H1 (cell line): Measurements from ENCODE around the gene GALNT11. TPM values are rescaled to one million over a fixed set of nuclear protein-coding genes. Genes with fewer than 3 reads are reported as not detected.

Experiments used
- ASH2L ChIP-seq: fragments of 200-600, 300-600 bp; sonication (generic); IDR thresholded peaks from one replicate; pipeline ENCODE4 v1.7.1; 2017; ENCODE audit warnings: low read length
- BRCA1 ChIP-seq: IDR thresholded peaks from 2 replicates; pipeline ENCODE4 v1.6.1; 2012; ENCODE audit warnings: low read depth, low read length, improper control_type of control experiment
- CEBPB ChIP-seq: IDR thresholded peaks from 2 replicates; pipeline ENCODE4 v1.6.1; 2012; ENCODE audit warnings: low read depth, low read length
- CHD7 ChIP-seq: fragments of 300-600 bp; sonication (generic); IDR thresholded peaks from 2 replicates; pipeline ENCODE4 v1.7.1; 2012; ENCODE audit warnings: low read length, moderate library complexity, mild to moderate bottlenecking, inconsistent platforms; ENCODE audit not compliant: insufficient replicate concordance
- CTBP2 ChIP-seq: IDR thresholded peaks from 2 replicates; pipeline ENCODE4 v1.7.0; 2011; ENCODE audit warnings: borderline replicate concordance, mild to moderate bottlenecking, moderate library complexity, mixed read lengths, low read length; ENCODE audit not compliant: insufficient read depth, insufficient read length
- EGR1 ChIP-seq: IDR thresholded peaks from 2 replicates; pipeline ENCODE4 v1.6.1; 2011; ENCODE audit warnings: low read depth, low read length, borderline replicate concordance
- RAD21 ChIP-seq, 2 experiments: IDR thresholded peaks in 1 of 2; conservative IDR thresholded peaks in 1 of 2; 2 replicates each; pipeline ENCODE4 v1.6.1; 2011; ENCODE audit warnings: low read depth in 2 of 2, low read length in 2 of 2, improper control_type of control experiment in 1 of 2, inconsistent platforms in 1 of 2, mild to moderate bottlenecking in 1 of 2, moderate library complexity in 1 of 2
- RBBP5 ChIP-seq: IDR thresholded peaks from 2 replicates; pipeline ENCODE4 v1.7.1; 2012; ENCODE audit warnings: low read depth, mild to moderate bottlenecking, inconsistent platforms, low read length, moderate library complexity, borderline replicate concordance
- RXRA ChIP-seq: IDR thresholded peaks from 2 replicates; pipeline ENCODE4 v1.6.1; 2011; ENCODE audit warnings: low read depth, mild to moderate bottlenecking, low read length, moderate library complexity; ENCODE audit not compliant: insufficient read depth
- SIRT6 ChIP-seq: IDR thresholded peaks from one replicate; pipeline ENCODE4 v1.7.1; 2012; ENCODE audit warnings: low read length, inconsistent platforms
- SIX5 ChIP-seq: IDR thresholded peaks from 2 replicates; pipeline ENCODE4 v1.6.1; 2011; ENCODE audit warnings: mild to moderate bottlenecking, low read depth, low read length
- TAF7 ChIP-seq: optimal IDR thresholded peaks from 2 replicates; pipeline ENCODE3; 2011; ENCODE audit warnings: low read depth, mild to moderate bottlenecking, inconsistent platforms, low read length, moderate library complexity, borderline replicate concordance
- polyA plus RNA-seq, 7 experiments: library from polyadenylated mRNA; depleted of rRNA in 3 of 7; stranded (reverse) in 5 of 7; unstranded in 2 of 7; fragments of >200 nt in 5 of 7; fragments of 200-250 nt in 2 of 7; gene quantifications; 1 replicate in 5 of 7; 2 replicates in 1 of 7; 4 replicates in 1 of 7; pipeline versions ENCODE4 v1.2.1 to v1.2.3, GENCODE V29; 2011 to 2013; ENCODE audit warnings: missing spikeins in 2 of 7, mixed read lengths in 2 of 7
- total RNA-seq: library from RNA; stranded (reverse); fragmentation: NEBNext Ultra II Directional; extraction: Animal tissue kit (Norgen Biotek cat#: 25700); gene quantifications from 2 replicates; pipeline ENCODE4 v1.2.1, GENCODE V29; 2021

Gene GALNT11
- total and polyA plus RNA-seq, 2 of the 8 experiments (the other 6 are each of a cell fraction or from before 2014, with no cell fraction given): 20.5 to 23.2 TPM

- TF ChIP-seq RXRA (no peak), BRCA1 (no peak), RBBP5 (no peak), ASH2L (no peak), CHD7 (no peak), CTBP2 (no peak), SIRT6 (no peak), EGR1 (no peak), SIX5 (no peak), RAD21 (IDR thresholded peaks at IDR 0.05 in 1 of 2, conservative IDR thresholded peaks at IDR 0.05 in 1 of 2; ENCODE audit: low read depth in 2 of 2, low read length in 2 of 2) (peak; percentile 68 to 72), CEBPB (no peak), TAF7 (no peak)
Measured at GRCh38 chr7:151992375-151992774, 33.1 kb upstream of the GALNT11 start (continued).
